Uterus (tissue), 4 donors: Measurements from ENCODE around the gene ATP5PD. TPM values are rescaled to one million over a fixed set of nuclear protein-coding genes. Genes with fewer than 3 reads are reported as not detected.

Experiments used
- DNase-seq, 2 donors: peaks; one replicate each; pipeline ENCODE4 v3.0.0-alpha.2; 2019 to 2020
- H3K27ac ChIP-seq, 2 donors: fragments of 200-600 bp; sonication (generic); 1 replicate in 1 of 2; 2 replicates in 1 of 2; pipeline ENCODE4 v1.5.1; 2016 to 2018
- H3K27me3 ChIP-seq, 2 donors: fragments of 200-600 bp; sonication (generic); one replicate each; pipeline ENCODE4 v1.5.1; 2018 to 2019; ENCODE audit warnings: control low read depth in 1 of 2
- H3K36me3 ChIP-seq, 2 donors: fragments of 200-600 bp; sonication (generic); one replicate each; pipeline ENCODE4 v1.5.1; 2019; ENCODE audit warnings: control low read depth in 1 of 2
- H3K4me1 ChIP-seq, 2 donors: fragments of 200-600 bp; sonication (generic); one replicate each; pipeline ENCODE4 v1.5.1; 2018 to 2019; ENCODE audit warnings: control low read depth in 1 of 2
- H3K4me3 ChIP-seq, 2 donors: fragments of 200-600 bp; sonication (generic); 1 replicate in 1 of 2; 2 replicates in 1 of 2; pipeline ENCODE4 v1.5.1; 2018 to 2019; ENCODE audit warnings: mild to moderate bottlenecking in 1 of 2
- H3K9me3 ChIP-seq, 2 donors: fragments of 200-600 bp; sonication (generic); one replicate each; pipeline ENCODE4 v1.5.1; 2019; ENCODE audit warnings: control low read depth in 1 of 2
- CTCF ChIP-seq, 4 experiments: fragments of 200-600 bp in 2 of 4; fragments of 450-650 bp in 2 of 4; sonication (generic) in 2 of 4; IDR thresholded peaks; one replicate each; pipeline ENCODE4 v1.5.1; 2016 to 2019; ENCODE audit warnings: antibody characterized with exemption in 4 of 4, mild to moderate bottlenecking in 2 of 4, moderate library complexity in 1 of 4
- POLR2A ChIP-seq, 2 donors: fragments of 450-650 bp; IDR thresholded peaks; one replicate each; pipeline ENCODE4 v1.6.1; 2016; ENCODE audit warnings: antibody characterized with exemption in 2 of 2, mild to moderate bottlenecking in 1 of 2, moderate library complexity in 1 of 2
- intact Hi-C: fragments of 100-400 bp; cut with DNase I; formaldehyde crosslinking; loops from one replicate; pipeline ENCODE4 v1.15.1; 2023; ENCODE audit warnings: low total_unique reads
- total RNA-seq, 4 donors: library from RNA; depleted of rRNA in 3 of 4; stranded (reverse); fragments of >200 nt in 3 of 4; gene quantifications; one replicate each; pipeline versions ENCODE4 v1.1.0 to v1.2.4, GENCODE V29; 2014 to 2023
- donor health status: DM: yes; HTN: yes; CAD: no.

The ATP5PD gene
- total RNA-seq, 4 donors from 2014 or later, result 117 to 282 (median 168) TPM

- Histone ChIP-seq H3K4me3 (no peak overlapping the region), H3K9me3 (no peaks in the 10 kb centered on the region), H3K27me3 (no peaks in the 10 kb centered on the region), H3K4me1 (peaks cover 0 to 4% of the 10 kb centered on the region in 2 donors), H3K27ac (no peak overlapping the region), H3K36me3 (no peaks in the 10 kb centered on the region)
- DNase-seq, result no peak
- TF ChIP-seq POLR2A (IDR thresholded peaks at IDR 0.05) (no peak), CTCF (IDR thresholded peaks at IDR 0.05) (no peak)
- intact Hi-C loops, result no loop called here
Measured at GRCh38 chr17:75081611-75082540, 35.1 kb upstream of the ATP5PD start.

- H3K27me3 ChIP-seq, result no peaks in the 10 kb centered on the region
- no peak overlapping the region for H3K4me3 ChIP-seq
- TF ChIP-seq POLR2A (IDR thresholded peaks at IDR 0.05) (no peak), CTCF (IDR thresholded peaks at IDR 0.05) (no peak)
- no peaks in the 10 kb centered on the region for H3K9me3 ChIP-seq
- DNase-seq, result no peak
- no peaks in the 10 kb centered on the region for H3K36me3 ChIP-seq
- intact Hi-C loops, result no loop called here
- no peak overlapping the region for H3K27ac ChIP-seq
- H3K4me1 ChIP-seq, result peaks cover 0 to 5% of the 10 kb centered on the region in 2 donors
Measured at GRCh38 chr17:75079023-75079373, 32.2 kb upstream of the ATP5PD start.

DNA sequence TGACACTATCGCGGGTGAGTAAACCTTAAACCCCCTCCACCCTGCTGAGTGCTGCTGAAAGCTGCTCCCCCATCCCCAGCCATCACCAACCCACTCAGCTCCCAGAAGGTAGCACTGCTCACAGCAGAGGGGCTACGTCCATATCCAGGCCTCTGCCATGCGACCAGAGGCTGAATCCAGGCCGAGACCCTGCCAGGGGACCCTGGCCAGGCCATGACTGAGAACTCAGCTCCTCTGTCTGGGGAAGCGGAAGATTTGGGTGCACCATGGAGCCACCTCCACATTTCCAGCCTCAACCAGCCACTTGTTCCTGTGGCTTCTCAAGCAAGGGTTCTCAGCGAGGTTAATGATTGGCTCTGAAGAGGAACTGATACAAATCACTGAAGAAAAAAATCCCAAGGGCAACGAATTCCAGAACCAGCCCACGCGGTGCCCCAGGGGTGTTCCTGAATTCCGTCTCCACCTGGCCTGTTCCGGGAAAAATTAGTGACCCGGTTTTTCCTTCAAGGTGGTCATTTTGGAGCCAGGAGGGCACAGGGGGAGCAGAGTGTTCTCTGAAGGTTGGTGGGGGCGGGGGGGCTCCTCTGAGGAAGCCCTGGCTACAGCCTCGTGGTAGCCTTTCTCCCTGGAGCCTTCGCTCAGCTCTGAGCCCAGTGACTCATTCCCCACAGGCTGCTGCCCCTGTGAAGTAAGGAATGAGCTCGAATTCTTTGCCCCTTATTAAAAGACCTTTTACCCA, 31.7 kb upstream of the ATP5PD start:
- intact Hi-C loops, result no loop called here
- Histone ChIP-seq H3K9me3 (no peaks in the 10 kb centered on the region), H3K36me3 (no peaks in the 10 kb centered on the region), H3K27ac (no peak overlapping the region), H3K27me3 (no peaks in the 10 kb centered on the region), H3K4me3 (no peak overlapping the region), H3K4me1 (peaks cover 0 to 5% of the 10 kb centered on the region in 2 donors)
- TF ChIP-seq CTCF (IDR thresholded peaks at IDR 0.05), result no peak
- TF ChIP-seq POLR2A (IDR thresholded peaks at IDR 0.05), result no peak
- DNase-seq, result no peak

- peak in 1 of 4 experiments; percentile 20 for TF ChIP-seq CTCF (IDR thresholded peaks at IDR 0.05)
- TF ChIP-seq POLR2A (IDR thresholded peaks at IDR 0.05), result peak in 1 of 2 donors; percentile 34
- H3K4me1 ChIP-seq, result peaks cover 0 to 5% of the 10 kb centered on the region in 2 donors
- DNase-seq, result peak; percentile 61 to 64
- intact Hi-C loops, result no loop called here
- no peaks in the 10 kb centered on the region for H3K36me3 ChIP-seq
- peak overlapping the region; percentile 55 to 71 for H3K27ac ChIP-seq
- H3K27me3 ChIP-seq, result no peaks in the 10 kb centered on the region
- no peaks in the 10 kb centered on the region for H3K9me3 ChIP-seq
- H3K4me3 ChIP-seq, result peak overlapping the region; percentile 36 to 38
Measured at GRCh38 chr17:75077496-75078283, 30.9 kb upstream of the ATP5PD start.
